BJ (cell line): Measurements from ENCODE around the gene SELENOO. TPM values are rescaled to one million over a fixed set of nuclear protein-coding genes. Genes with fewer than 3 reads are reported as not detected.

Experiments
- CTCF ChIA-PET: fragments of 350-600 bp; formaldehyde crosslinking; extraction: SDS; loops from one replicate; lab custom pipeline; 2021; ENCODE audit warnings: antibody characterized with exemption, inconsistent platforms; lab: Yijun Ruan, JAX
- POLR2A ChIA-PET: fragments of 300-600 bp; sonication (Branson Sonifier 250); formaldehyde crosslinking; extraction: SDS; loops from one replicate; lab custom pipeline; 2021; ENCODE audit warnings: antibody characterized with exemption; lab: Charles Lee
- DNase-seq: peaks from one replicate; pipeline ENCODE4 v3.0.0-alpha.2; 2011; ENCODE audit warnings: low read depth
- H3K27me3 ChIP-seq: 2 replicates; pipeline ENCODE4 v1.6.0; 2011; ENCODE audit warnings: low read length; ENCODE audit not compliant: control insufficient read depth, insufficient read depth
- H3K36me3 ChIP-seq: 2 replicates; pipeline ENCODE4 v1.5.1; 2011; ENCODE audit warnings: low read length; ENCODE audit not compliant: control insufficient read depth, insufficient read depth
- H3K4me3 ChIP-seq: 2 replicates; pipeline ENCODE4 v1.5.1; 2011; ENCODE audit warnings: low read depth, mild to moderate bottlenecking, control low read depth, low read length
- polyA plus RNA-seq: library from polyadenylated mRNA; depleted of rRNA; stranded (reverse); fragments of >200 nt; gene quantifications from 2 replicates; pipeline ENCODE4 v1.2.3, GENCODE V29; 2011
- TF ChIP-seq, protein P1 (sequence below): IDR thresholded peaks from 2 replicates; pipeline ENCODE4 v1.5.1; 2011; ENCODE audit warnings: low read depth, mild to moderate bottlenecking, control low read depth, inconsistent platforms, low read length, moderate library complexity; ENCODE audit not compliant: insufficient read depth

Gene SELENOO
- polyA plus RNA-seq, 1 experiment, result 16.7 TPM

DNA sequence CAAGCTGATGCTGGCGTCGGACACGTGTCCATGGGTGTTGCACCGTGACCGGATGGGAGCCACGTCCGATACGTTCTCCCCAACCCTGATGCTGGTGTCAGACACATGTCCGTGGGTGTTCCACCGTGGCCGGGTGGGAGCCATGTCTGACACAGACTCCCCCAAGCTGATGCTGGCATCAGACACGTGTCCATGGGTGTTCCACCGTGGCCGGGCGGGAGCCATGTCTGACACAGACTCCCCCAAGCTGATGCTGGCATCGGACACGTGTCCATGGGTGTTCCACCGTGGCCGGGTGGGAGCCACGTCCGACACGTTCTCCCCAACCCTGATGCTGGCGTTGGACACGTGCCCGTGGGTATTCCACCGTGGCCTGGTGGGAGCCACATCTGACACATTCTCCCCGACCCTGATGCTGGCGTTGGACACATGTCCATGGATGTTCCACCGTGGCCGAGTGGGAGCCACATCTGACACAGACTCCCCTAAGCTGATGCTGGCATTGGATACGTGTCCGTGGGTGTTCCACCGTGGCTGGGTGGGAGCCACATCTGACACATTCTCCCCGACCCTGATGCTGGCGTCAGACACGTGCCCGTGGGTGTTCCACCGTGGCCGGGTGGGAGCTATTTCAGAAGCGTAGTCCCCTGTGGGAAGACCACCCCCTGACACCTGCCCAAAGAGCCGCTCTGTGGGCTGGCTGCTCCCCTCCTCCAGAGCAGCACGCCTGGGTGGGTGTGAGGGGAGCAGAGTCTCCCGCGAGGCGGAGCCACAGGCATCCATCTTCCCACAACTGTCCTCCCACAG is 20.0 kb downstream of the SELENOO start:
- no peaks in the 10 kb centered on the region for H3K27me3 ChIP-seq
- POLR2A ChIA-PET, result interaction anchor here (0.6 kb wide), 1 partner anchor 11 kb away, joined by 4 read pairs; no protein-coding TSS in a partner anchor
- H3K4me3 ChIP-seq, result no peak overlapping the region
- H3K36me3 ChIP-seq, result peaks cover 65% of the 10 kb centered on the region
- CTCF ChIA-PET, result interaction anchor here (1.2 to 2.0 kb wide), 2 partner anchors 12 to 17 kb away, joined by 4 to 6 read pairs; no protein-coding TSS in a partner anchor
- no peak for DNase-seq
- TF ChIP-seq, protein P1, sequence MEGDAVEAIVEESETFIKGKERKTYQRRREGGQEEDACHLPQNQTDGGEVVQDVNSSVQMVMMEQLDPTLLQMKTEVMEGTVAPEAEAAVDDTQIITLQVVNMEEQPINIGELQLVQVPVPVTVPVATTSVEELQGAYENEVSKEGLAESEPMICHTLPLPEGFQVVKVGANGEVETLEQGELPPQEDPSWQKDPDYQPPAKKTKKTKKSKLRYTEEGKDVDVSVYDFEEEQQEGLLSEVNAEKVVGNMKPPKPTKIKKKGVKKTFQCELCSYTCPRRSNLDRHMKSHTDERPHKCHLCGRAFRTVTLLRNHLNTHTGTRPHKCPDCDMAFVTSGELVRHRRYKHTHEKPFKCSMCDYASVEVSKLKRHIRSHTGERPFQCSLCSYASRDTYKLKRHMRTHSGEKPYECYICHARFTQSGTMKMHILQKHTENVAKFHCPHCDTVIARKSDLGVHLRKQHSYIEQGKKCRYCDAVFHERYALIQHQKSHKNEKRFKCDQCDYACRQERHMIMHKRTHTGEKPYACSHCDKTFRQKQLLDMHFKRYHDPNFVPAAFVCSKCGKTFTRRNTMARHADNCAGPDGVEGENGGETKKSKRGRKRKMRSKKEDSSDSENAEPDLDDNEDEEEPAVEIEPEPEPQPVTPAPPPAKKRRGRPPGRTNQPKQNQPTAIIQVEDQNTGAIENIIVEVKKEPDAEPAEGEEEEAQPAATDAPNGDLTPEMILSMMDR, result no peak

DNA sequence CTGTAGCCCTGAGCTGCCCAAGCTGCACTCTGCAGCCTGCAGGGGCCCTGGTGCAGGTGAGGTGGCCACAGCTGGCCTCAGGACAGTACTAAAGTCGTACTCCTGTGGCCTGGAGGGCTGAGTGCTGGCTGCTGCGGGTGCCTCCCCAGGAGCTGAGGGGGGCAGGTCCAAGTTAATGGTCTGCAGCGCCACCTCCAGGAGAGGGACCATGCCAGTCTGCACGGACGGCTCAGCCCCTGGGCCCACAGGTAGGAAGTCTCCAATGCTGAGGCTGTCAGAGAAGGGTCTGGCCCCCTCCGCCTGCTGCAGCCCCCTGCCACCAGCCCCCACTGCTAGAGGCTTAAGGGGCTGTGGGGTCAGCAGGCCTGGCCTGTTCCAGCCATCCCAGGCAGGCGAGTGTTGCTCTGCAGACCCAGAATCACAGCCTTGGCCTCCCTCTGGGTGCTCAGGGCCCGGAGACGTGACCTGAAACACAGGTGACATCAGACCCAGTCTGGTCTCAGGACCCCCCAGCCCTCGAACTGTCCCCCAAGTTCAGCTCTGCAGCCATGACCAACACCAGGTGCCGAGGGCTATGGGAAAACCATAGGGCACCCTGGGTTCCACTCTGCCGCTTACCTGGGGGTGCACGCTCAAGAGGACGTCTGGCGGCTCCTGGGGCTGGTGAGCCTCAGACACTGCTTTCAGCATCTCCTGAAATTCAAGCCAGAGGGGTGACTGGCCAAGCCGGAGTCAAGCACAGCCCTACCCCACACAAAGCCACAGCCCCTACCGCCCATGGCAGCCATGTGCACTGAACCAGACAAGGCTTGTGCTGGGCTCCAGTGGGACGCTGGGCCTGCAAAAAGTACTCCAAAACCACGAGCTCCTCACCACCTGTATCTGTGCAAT is 20.8 kb downstream of the SELENOO start:
- CTCF ChIA-PET, result interaction anchor here (1.0 to 2.0 kb wide), 3 partner anchors 11 to 17 kb away, joined by 3 to 6 read pairs (median 4); no protein-coding TSS in a partner anchor
- DNase-seq, result no peak
- peaks cover 63% of the 10 kb centered on the region for H3K36me3 ChIP-seq

DNA sequence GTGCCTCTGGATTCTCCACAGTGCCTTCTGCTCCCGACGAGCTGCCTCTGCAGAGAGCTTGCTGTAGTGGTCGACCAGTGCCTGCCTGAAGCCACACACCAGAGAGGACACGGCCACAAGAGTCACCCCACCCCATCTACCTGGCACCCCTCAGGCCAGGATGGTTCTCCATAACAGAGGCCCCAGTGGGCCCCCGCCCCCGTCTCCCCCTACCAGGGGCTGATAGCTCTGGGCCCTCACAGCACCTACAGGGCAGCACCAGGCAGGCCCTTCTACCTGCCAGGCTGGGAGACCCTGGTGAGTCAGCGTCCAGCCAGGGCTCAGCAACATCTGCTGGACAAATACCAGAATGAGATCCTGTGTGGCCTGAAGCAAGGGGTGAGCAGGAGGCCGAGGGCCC is 21.7 kb downstream of the SELENOO start:
- H3K4me3 ChIP-seq, result no peak overlapping the region
- DNase-seq, result no peak
- TF ChIP-seq, protein P1, result no peak
- no peaks in the 10 kb centered on the region for H3K27me3 ChIP-seq
- POLR2A ChIA-PET, result no interaction called here
- CTCF ChIA-PET, result interaction anchor here (1.0 to 1.3 kb wide), 2 partner anchors 12 to 16 kb away, joined by 3 to 4 read pairs; no protein-coding TSS in a partner anchor
- peaks cover 57% of the 10 kb centered on the region for H3K36me3 ChIP-seq

More for the DNA sequence above, 20.8 kb downstream of the SELENOO start:
- POLR2A ChIA-PET, result interaction anchor here (0.6 kb wide), 2 partner anchors 10 to 11 kb away, joined by 4 read pairs; no protein-coding TSS in a partner anchor
- H3K27me3 ChIP-seq, result no peaks in the 10 kb centered on the region
- TF ChIP-seq, protein P1, result no peak
- no peak overlapping the region for H3K4me3 ChIP-seq

DNA sequence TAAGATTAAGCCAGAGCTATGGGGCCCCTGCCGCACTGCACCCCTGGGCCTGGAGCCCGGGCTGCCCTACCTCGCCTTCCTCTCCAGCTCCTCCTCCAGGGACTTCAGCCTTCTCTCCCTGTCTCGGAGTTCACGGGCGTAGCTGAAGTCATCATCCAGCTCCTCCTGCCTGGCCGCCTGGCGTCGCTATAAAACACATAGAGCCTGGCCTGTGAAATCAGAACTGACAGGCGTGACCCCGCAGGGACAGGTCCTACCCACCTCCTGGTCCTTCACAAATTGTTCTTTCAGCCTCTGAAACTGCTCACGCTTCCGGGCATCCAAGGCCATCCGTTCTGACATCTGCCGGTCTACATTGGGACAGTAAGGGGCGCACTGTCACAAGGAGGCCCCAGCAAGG is 23.3 kb downstream of the SELENOO start:
- POLR2A ChIA-PET, result no interaction called here
- H3K36me3 ChIP-seq, result peaks cover 44% of the 10 kb centered on the region
- no peak for DNase-seq
- TF ChIP-seq, protein P1, result no peak
- no peak overlapping the region for H3K4me3 ChIP-seq
- H3K27me3 ChIP-seq, result no peaks in the 10 kb centered on the region
- CTCF ChIA-PET, result interaction anchor here (1.1 to 1.4 kb wide), 3 partner anchors 8 to 17 kb away, joined by 3 to 5 read pairs (median 3); no protein-coding TSS in a partner anchor
